ENCODE data around the gene ENO2.

GRCh38 chr12:6950401-6950801 is 36.0 kb downstream of the ENO2 start:
- no peak for TF ChIP-seq POLR2A (IDR thresholded peaks at IDR 0.05; ENCODE audit: low read depth, low read length)
- TF ChIP-seq TAF1 (IDR thresholded peaks at IDR 0.05; ENCODE audit: low read depth, low read length), result no peak
- TF ChIP-seq POLR2AphosphoS5 (IDR thresholded peaks at IDR 0.05; ENCODE audit: low read depth, low read length), result no peak
